OCI-LY3 (cell line): Measurements from ENCODE around the gene TMEM214.

ENCODE experiments used
- H2AFZ ChIP-seq: fragments of 200-600, 300-600 bp; shearing (Covaris generic); 2 replicates; pipeline ENCODE4 v1.6.0; 2014; ENCODE audit warnings: antibody characterized with exemption, low read depth, low read length
- H3K27ac ChIP-seq: fragments of 200-600, 300-600 bp; sonication (generic); 2 replicates; pipeline ENCODE4 v1.5.1; 2014; ENCODE audit warnings: mild to moderate bottlenecking, low read length, moderate library complexity, mixed read lengths
- H3K27me3 ChIP-seq: fragments of 200-600, 300-600 bp; sonication (generic); 2 replicates; pipeline ENCODE4 v1.6.1; 2014; ENCODE audit warnings: low read depth, low read length, mixed read lengths
- H3K36me3 ChIP-seq: fragments of 200-600, 300-600 bp; sonication (generic); replicated peaks from 2 replicates; pipeline ENCODE3; 2014; ENCODE audit warnings: low read depth, low read length, mixed read lengths
- H3K4me1 ChIP-seq: fragments of 300-600, 200-600 bp; sonication (generic); 2 replicates; pipeline ENCODE4 v1.6.1; 2014; ENCODE audit warnings: low read length, mixed read lengths
- H3K4me2 ChIP-seq: fragments of 200-600, 300-600 bp; sonication (generic); 2 replicates; pipeline ENCODE4 v1.6.1; 2014; ENCODE audit warnings: low read length, mixed read lengths
- H3K4me3 ChIP-seq: fragments of 300-600, 200-600 bp; sonication (generic); 2 replicates; pipeline ENCODE4 v1.5.1; 2014; ENCODE audit warnings: antibody characterized with exemption, mild to moderate bottlenecking, low read length, moderate library complexity
- H3K79me2 ChIP-seq: fragments of 300-600, 200-600 bp; shearing (Covaris generic); 2 replicates; pipeline ENCODE4 v1.6.1; 2014; ENCODE audit warnings: mild to moderate bottlenecking, low read length, mixed read lengths
- H3K9ac ChIP-seq: fragments of 300-600, 200-600 bp; shearing (Covaris generic); 2 replicates; pipeline ENCODE4 v1.6.0; 2014; ENCODE audit warnings: mild to moderate bottlenecking, low read length, moderate library complexity
- H3K9me3 ChIP-seq: fragments of 200-600, 300-600 bp; shearing (Covaris generic); 2 replicates; pipeline ENCODE4 v1.6.1; 2014; ENCODE audit warnings: low read length, mixed read lengths; ENCODE audit not compliant: insufficient read depth
- H4K20me1 ChIP-seq: fragments of 200-600, 300-600 bp; sonication (generic); 2 replicates; pipeline ENCODE4 v1.6.1; 2016; ENCODE audit warnings: low read length, mixed read lengths; ENCODE audit not compliant: insufficient read depth
- CTCF ChIP-seq: fragments of 200-600, 300-600 bp; sonication (generic); IDR thresholded peaks from 2 replicates; pipeline ENCODE4 v1.5.1; 2014; ENCODE audit warnings: antibody characterized with exemption, low read length, low read depth
- EZH2phosphoT487 ChIP-seq: fragments of 200-600 bp; shearing (Covaris generic); IDR thresholded peaks from 2 replicates; pipeline ENCODE4 v1.6.1; 2018; ENCODE audit warnings: antibody characterized with exemption, mixed run types, low read depth

The TMEM214 gene

GRCh38 chr2:27082773-27083409 is 50.1 kb downstream of the TMEM214 start:
- Histone ChIP-seq H3K27ac (no peak overlapping the region), H3K4me2 (no peak overlapping the region), H4K20me1 (no peaks in the 10 kb centered on the region), H2AFZ (no peak overlapping the region), H3K79me2 (no peaks in the 10 kb centered on the region), H3K9me3 (no peaks in the 10 kb centered on the region), H3K36me3 (no peaks in the 10 kb centered on the region), H3K4me1 (peaks cover 21% of the 10 kb centered on the region), H3K4me3 (no peak overlapping the region), H3K27me3 (no peaks in the 10 kb centered on the region), H3K9ac (no peak overlapping the region)
- TF ChIP-seq EZH2phosphoT487 (no peak), CTCF (no peak)

GRCh38 chr2:27083410-27084296 is 50.9 kb downstream of the TMEM214 start:
- TF ChIP-seq CTCF (no peak), EZH2phosphoT487 (no peak)
- Histone ChIP-seq H3K9ac (no peak overlapping the region), H4K20me1 (no peaks in the 10 kb centered on the region)

GRCh38 chr2:27084297-27085061 is 51.7 kb downstream of the TMEM214 start:
- Histone ChIP-seq H3K79me2 (no peaks in the 10 kb centered on the region), H3K36me3 (no peaks in the 10 kb centered on the region), H3K27ac (no peak overlapping the region), H3K27me3 (no peaks in the 10 kb centered on the region), H3K4me1 (peaks cover 21% of the 10 kb centered on the region), H3K9me3 (no peaks in the 10 kb centered on the region), H3K4me2 (no peak overlapping the region), H2AFZ (no peak overlapping the region), H3K4me3 (no peak overlapping the region), H3K9ac (no peak overlapping the region), H4K20me1 (no peaks in the 10 kb centered on the region)
- TF ChIP-seq CTCF (no peak), EZH2phosphoT487 (no peak)

More at GRCh38 chr2:27083410-27084296, 50.9 kb downstream of the TMEM214 start:
- H2AFZ ChIP-seq, result no peak overlapping the region
- no peaks in the 10 kb centered on the region for H3K9me3 ChIP-seq
- H3K27ac ChIP-seq, result no peak overlapping the region
- peaks cover 21% of the 10 kb centered on the region for H3K4me1 ChIP-seq
- H3K79me2 ChIP-seq, result no peaks in the 10 kb centered on the region
- no peaks in the 10 kb centered on the region for H3K36me3 ChIP-seq
- H3K4me2 ChIP-seq, result no peak overlapping the region
- no peaks in the 10 kb centered on the region for H3K27me3 ChIP-seq
- H3K4me3 ChIP-seq, result no peak overlapping the region
